ENCODE data around the gene CFHR5.
A peak's percentile ranks its signal among the peaks of the same experiment; 100 is the strongest.
"Not testable (repeated sequence)": the region's sequence is repeated elsewhere in the genome, so short reads cannot be mapped to it uniquely, and the experiment has no call there.

Gene CFHR5

DNA sequence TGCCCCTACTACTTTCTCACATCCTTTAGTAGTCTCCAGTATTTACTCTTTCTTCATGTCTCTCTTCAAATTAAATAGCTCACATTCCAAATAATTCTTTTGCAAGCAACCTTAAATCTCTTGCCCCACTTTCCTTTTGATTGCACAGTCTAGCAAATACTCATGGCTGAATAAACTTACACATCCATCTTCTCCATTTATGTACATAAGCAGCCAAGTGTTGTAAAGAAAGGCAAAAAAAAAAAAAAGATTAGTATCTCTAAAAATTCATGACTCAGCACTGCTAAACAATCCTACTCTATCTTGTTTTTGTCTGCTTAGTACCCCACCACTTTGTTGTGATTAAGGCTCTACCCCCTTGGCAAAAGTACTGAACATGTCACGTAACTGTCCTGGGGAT, 47.1 kb downstream of the CFHR5 start:
- no peak for DNase-seq

DNA sequence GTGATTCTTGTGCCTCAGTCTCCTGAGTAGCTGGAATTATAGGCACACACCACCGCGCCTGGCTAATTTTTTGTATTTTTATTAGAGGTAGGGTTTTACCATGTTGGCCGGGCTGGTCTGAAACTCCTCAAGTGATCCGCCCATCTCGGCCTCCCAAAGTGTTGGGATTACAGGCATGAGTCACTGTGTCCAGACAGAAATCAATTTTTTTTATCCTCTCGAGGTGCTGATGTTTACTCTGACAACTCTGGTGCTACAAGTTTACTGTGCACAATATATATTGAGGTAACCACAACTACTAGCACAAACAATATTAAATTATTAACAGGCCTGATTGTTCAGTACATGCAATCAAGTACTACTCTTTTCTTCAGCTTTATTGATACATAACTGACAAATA, 50.0 kb downstream of the CFHR5 start:
- no peak for DNase-seq

DNA sequence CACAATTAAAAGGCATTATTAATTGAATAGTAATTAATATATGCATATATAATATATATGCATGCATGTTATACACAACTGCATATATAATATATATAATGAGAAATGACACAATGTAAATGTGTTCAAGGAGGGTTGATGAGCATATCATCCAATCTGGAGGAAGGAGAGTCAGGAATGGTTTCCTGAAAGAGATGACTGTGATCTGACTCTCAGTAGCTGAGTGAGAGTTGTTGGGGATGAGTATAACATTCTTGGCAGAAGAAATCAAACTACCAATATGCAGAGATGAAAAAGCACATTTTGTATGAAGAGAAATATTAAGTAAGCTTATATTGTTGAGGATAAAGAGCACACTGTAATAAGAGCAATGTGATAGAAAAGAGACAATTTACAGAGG, 52.4 kb downstream of the CFHR5 start:
- no peak for DNase-seq

DNA sequence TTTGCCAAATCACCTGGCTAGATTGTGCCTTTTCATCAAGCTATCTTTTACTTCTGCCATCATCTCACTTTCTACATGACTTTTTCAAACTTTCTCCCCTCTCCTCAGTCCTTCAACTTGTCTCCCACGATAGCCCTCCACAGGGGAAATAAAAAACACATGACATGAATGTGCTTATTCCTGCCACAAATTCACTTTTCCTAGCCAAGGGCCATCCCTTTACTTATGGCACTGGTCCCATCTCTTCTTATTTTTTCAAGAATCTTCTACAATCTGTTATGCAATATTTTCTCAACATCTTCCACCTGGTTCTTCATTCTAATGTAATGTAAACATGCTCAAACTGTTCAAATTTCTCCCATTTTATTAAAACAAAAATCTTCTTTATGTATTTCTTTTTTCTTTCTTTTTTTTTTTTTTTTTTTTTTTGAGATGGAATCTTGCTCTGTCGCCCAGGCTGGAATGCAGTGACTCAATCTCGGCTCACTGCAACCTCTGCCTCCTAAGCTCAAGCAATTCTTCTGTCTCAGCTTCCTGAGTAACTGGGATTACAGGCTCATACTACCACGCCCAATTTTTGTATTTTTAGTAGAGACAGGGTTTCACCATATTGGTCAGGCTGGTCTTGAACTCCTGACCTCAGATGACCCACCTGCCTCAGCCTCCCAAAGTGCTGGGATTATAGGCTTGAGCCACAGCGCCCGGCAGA, 57.4 kb downstream of the CFHR5 start:
- DNase-seq, result not testable (repeated sequence)

DNA sequence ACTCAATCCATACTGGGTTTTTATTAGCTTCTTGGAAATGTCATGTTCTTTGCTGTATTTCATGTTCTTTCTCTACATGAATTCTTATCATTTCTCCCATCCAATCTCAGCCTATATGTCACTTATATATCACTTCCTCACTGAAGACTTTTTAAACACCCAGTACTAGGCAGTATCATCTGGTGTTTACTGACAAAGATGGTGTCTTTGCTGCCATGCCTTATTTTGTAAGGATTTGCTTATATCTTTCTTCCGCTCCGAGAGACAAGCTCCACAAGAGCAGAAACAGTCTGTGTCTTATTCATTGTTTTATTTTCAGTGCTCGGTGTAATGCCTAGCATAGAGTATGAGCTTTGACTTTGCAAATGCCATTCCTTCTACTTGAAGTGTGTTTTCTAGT, 59.5 kb downstream of the CFHR5 start:
- no peak for DNase-seq

DNA sequence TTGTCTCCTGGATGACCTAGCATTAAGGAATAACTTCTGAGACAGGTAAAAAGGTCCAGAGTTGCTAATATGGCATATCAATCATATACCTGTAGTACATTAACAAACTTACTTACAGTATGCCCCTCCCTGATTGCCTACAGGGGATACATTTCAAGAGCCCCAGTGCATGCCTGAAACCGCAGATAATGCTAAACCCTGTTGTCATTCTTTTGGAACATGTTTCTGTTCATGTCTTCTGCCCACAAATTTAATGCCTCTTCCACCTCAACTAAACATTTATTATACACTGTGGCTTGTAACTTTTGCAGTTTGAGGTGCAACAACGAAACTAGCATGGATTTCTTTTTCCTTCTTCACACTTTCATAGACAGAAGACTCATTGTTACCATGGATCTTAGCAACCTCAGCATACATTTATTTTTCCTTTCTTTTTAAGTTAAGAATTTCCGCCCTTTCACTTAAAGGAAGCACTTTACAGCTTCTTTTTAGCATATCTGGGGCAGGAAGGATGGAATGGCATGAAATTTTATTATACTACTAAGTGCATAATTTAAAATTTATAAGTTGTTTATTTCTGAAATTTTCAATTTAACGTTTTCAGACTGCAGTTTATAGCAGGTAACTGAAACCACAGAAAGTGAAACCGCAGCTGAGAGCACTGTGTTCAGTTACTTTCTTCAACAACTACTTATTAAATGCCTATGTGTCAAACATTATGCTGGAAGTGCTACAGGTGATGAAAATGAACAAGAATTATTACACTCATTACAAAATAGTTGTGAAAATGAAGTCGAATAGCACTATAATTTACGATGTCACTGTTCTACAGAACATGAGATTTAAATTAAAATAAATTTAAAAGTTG, 64.4 kb downstream of the CFHR5 start:
- DNase-seq, result no peak

DNA sequence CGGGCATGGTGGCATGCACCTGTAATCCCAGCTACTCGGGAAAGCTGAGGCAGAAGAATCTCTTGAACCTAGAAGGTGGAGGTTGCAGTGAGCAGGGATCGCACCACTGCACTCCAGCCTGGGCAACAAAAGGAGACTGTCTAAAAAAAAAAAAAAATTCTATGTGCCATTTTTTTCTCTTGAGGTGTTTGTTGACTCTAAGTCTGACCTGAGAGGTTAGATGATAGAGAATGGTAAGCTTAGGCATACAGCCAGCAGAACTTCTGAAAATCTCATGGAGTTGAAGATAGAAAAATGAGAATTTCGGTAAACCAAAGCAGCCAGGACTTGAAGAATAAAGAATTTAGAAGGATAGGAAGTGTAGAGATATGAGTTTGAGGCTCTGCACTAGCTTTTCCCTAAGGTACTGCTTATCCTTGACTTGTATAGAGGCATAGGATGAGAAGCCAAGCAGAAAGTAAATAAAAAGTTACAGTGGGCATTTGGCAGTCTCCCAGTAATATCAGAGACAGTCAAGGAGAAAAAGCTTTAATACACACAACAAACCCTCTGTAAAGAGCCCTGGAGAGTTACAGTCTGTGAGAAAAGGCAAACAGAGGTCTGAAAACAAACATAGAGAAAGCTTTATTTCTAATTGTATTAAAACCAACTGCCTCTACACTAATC, 65.5 kb downstream of the CFHR5 start:
- DNase-seq, result peak; percentile 49

DNA sequence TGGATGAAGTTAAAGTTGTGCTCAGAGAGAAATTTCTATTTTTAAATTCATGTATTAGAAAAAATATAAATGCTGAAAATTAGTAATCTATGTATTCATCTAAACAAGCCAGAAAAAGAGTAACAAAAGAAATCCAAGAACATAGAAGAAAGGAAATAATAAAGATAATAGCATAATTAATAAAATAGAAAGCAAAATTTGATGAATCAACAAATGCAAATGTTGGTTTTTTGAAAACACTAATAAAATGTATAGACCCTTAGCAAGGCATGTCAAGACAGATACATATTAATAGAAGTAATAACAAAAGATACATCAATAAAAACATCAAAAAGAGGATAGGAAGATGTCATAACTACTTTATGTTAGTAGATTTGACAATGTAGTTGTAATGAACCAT, 71.7 kb downstream of the CFHR5 start:
- DNase-seq, result no peak

Data from NCI-H510A (cell line).